Measurements from ENCODE around the gene IMMP2L.

Gene IMMP2L

GRCh38 chr7:110719741-110720140 lies 842.6 kb downstream of the IMMP2L start:
- Mint-ChIP-seq H3K9me3 (peaks cover 7 to 11% of the 10 kb centered on the region in 2 donors), H3K4me3 (no peak overlapping the region), H3K27ac (no peak overlapping the region)

GRCh38 chr7:110718503-110719205 lies 843.6 kb downstream of the IMMP2L start:
- no peaks in the 10 kb centered on the region for H3K4me1 Mint-ChIP-seq (ENCODE audit: low read depth in 2 of 2)
- H3K4me3 Mint-ChIP-seq = no peak overlapping the region
- H3K9me3 Mint-ChIP-seq = peaks cover 7 to 13% of the 10 kb centered on the region in 2 donors
- no peak for ATAC-seq (replicated peaks)
- H3K27ac Mint-ChIP-seq = no peak overlapping the region
- no peaks in the 10 kb centered on the region for H3K27me3 Mint-ChIP-seq
- DNase-seq = no peak
- no peaks in the 10 kb centered on the region for H3K36me3 Mint-ChIP-seq (ENCODE audit: insufficient read depth)

More at GRCh38 chr7:110719741-110720140, 842.6 kb downstream of the IMMP2L start:
- DNase-seq = no peak
- Mint-ChIP-seq H3K4me1 (ENCODE audit: low read depth in 2 of 2) (no peaks in the 10 kb centered on the region), H3K36me3 (ENCODE audit: insufficient read depth) (no peaks in the 10 kb centered on the region), H3K27me3 (no peaks in the 10 kb centered on the region)
- no peak for ATAC-seq (replicated peaks)

GRCh38 chr7:110704225-110704624 lies 858.1 kb downstream of the IMMP2L start:
- H3K27me3 Mint-ChIP-seq = no peaks in the 10 kb centered on the region
- H3K9me3 Mint-ChIP-seq = no peaks in the 10 kb centered on the region
- H3K27ac Mint-ChIP-seq = no peak overlapping the region
- DNase-seq (no peak), ATAC-seq (replicated peaks) (no peak)
- no peak overlapping the region for H3K4me3 Mint-ChIP-seq
- no peaks in the 10 kb centered on the region for H3K4me1 Mint-ChIP-seq (ENCODE audit: low read depth in 2 of 2)
- peaks cover 2% of the 10 kb centered on the region for H3K36me3 Mint-ChIP-seq (ENCODE audit: insufficient read depth)

- H3K4me1 Mint-ChIP-seq (ENCODE audit: low read depth in 2 of 2) = no peaks in the 10 kb centered on the region
- no peaks in the 10 kb centered on the region for H3K9me3 Mint-ChIP-seq
- peaks cover 2% of the 10 kb centered on the region for H3K36me3 Mint-ChIP-seq (ENCODE audit: insufficient read depth)
- no peak overlapping the region for H3K27ac Mint-ChIP-seq
- no peak for DNase-seq
- H3K27me3 Mint-ChIP-seq = no peaks in the 10 kb centered on the region
- no peak for ATAC-seq (replicated peaks)
- H3K4me3 Mint-ChIP-seq = no peak overlapping the region
These were observed 863.7 kb downstream of the IMMP2L start for GRCh38 chr7:110698576-110698975.

- Mint-ChIP-seq H3K27ac (no peak overlapping the region), H3K9me3 (no peaks in the 10 kb centered on the region), H3K4me1 (ENCODE audit: low read depth in 2 of 2) (no peaks in the 10 kb centered on the region), H3K4me3 (no peak overlapping the region), H3K36me3 (ENCODE audit: insufficient read depth) (no peaks in the 10 kb centered on the region), H3K27me3 (no peaks in the 10 kb centered on the region)
- ATAC-seq (replicated peaks) (no peak), DNase-seq (no peak)
These were observed 868.9 kb downstream of the IMMP2L start for GRCh38 chr7:110693344-110693743.

- Mint-ChIP-seq H3K27ac (no peak overlapping the region), H3K9me3 (no peaks in the 10 kb centered on the region), H3K27me3 (no peaks in the 10 kb centered on the region)
These were observed 873.4 kb downstream of the IMMP2L start for GRCh38 chr7:110688908-110689307.

GRCh38 chr7:110685899-110686298 lies 876.4 kb downstream of the IMMP2L start:
- Mint-ChIP-seq H3K36me3 (ENCODE audit: insufficient read depth) (no peaks in the 10 kb centered on the region), H3K4me1 (ENCODE audit: low read depth in 2 of 2) (no peaks in the 10 kb centered on the region), H3K27ac (no peak overlapping the region), H3K4me3 (no peak overlapping the region), H3K9me3 (no peaks in the 10 kb centered on the region), H3K27me3 (no peaks in the 10 kb centered on the region)
- ATAC-seq (replicated peaks) = no peak
- no peak for DNase-seq

More at GRCh38 chr7:110688908-110689307, 873.4 kb downstream of the IMMP2L start:
- ATAC-seq (replicated peaks) (no peak), DNase-seq (no peak)
- no peak overlapping the region for H3K4me3 Mint-ChIP-seq
- H3K4me1 Mint-ChIP-seq (ENCODE audit: low read depth in 2 of 2) = no peaks in the 10 kb centered on the region
- H3K36me3 Mint-ChIP-seq (ENCODE audit: insufficient read depth) = no peaks in the 10 kb centered on the region

GRCh38 chr7:110681941-110682340 lies 880.4 kb downstream of the IMMP2L start:
- DNase-seq (no peak), ATAC-seq (replicated peaks) (no peak)
- no peaks in the 10 kb centered on the region for H3K9me3 Mint-ChIP-seq
- H3K27me3 Mint-ChIP-seq = no peaks in the 10 kb centered on the region
- H3K27ac Mint-ChIP-seq = no peak overlapping the region
- no peaks in the 10 kb centered on the region for H3K4me1 Mint-ChIP-seq (ENCODE audit: low read depth in 2 of 2)
- no peak overlapping the region for H3K4me3 Mint-ChIP-seq
- H3K36me3 Mint-ChIP-seq (ENCODE audit: insufficient read depth) = no peaks in the 10 kb centered on the region

- H3K36me3 Mint-ChIP-seq (ENCODE audit: insufficient read depth) = no peaks in the 10 kb centered on the region
- no peak overlapping the region for H3K27ac Mint-ChIP-seq
- no peak overlapping the region for H3K4me3 Mint-ChIP-seq
- no peaks in the 10 kb centered on the region for H3K4me1 Mint-ChIP-seq (ENCODE audit: low read depth in 2 of 2)
- H3K27me3 Mint-ChIP-seq = no peaks in the 10 kb centered on the region
- H3K9me3 Mint-ChIP-seq = peaks cover 11 to 25% of the 10 kb centered on the region in 2 donors
- DNase-seq = no peak
- ATAC-seq (replicated peaks) = no peak
These were observed 884.9 kb downstream of the IMMP2L start for GRCh38 chr7:110677405-110677804.

GRCh38 chr7:110676785-110677184 lies 885.5 kb downstream of the IMMP2L start:
- Mint-ChIP-seq H3K4me3 (no peak overlapping the region), H3K36me3 (ENCODE audit: insufficient read depth) (no peaks in the 10 kb centered on the region), H3K27me3 (no peaks in the 10 kb centered on the region), H3K4me1 (ENCODE audit: low read depth in 2 of 2) (no peaks in the 10 kb centered on the region), H3K27ac (no peak overlapping the region), H3K9me3 (peaks cover 11 to 25% of the 10 kb centered on the region in 2 donors)
- ATAC-seq (replicated peaks) = no peak
- no peak for DNase-seq

GRCh38 chr7:110675383-110676103 lies 886.7 kb downstream of the IMMP2L start:
- no peaks in the 10 kb centered on the region for H3K27me3 Mint-ChIP-seq
- DNase-seq (no peak), ATAC-seq (replicated peaks) (no peak)
- no peak overlapping the region for H3K27ac Mint-ChIP-seq
- no peaks in the 10 kb centered on the region for H3K4me1 Mint-ChIP-seq (ENCODE audit: low read depth in 2 of 2)
- H3K9me3 Mint-ChIP-seq = peaks cover 11 to 25% of the 10 kb centered on the region in 2 donors
- no peaks in the 10 kb centered on the region for H3K36me3 Mint-ChIP-seq (ENCODE audit: insufficient read depth)
- H3K4me3 Mint-ChIP-seq = no peak overlapping the region

GRCh38 chr7:110673148-110673547 lies 889.1 kb downstream of the IMMP2L start:
- H3K27me3 Mint-ChIP-seq = no peaks in the 10 kb centered on the region
- H3K4me1 Mint-ChIP-seq (ENCODE audit: low read depth in 2 of 2) = no peaks in the 10 kb centered on the region
- no peak overlapping the region for H3K27ac Mint-ChIP-seq
- no peak for DNase-seq
- peaks cover 11 to 25% of the 10 kb centered on the region in 2 donors for H3K9me3 Mint-ChIP-seq
- no peaks in the 10 kb centered on the region for H3K36me3 Mint-ChIP-seq (ENCODE audit: insufficient read depth)
- no peak for ATAC-seq (replicated peaks)
- no peak overlapping the region for H3K4me3 Mint-ChIP-seq

- Mint-ChIP-seq H3K36me3 (ENCODE audit: insufficient read depth) (no peaks in the 10 kb centered on the region), H3K27ac (no peak overlapping the region)
These were observed 892.9 kb downstream of the IMMP2L start for GRCh38 chr7:110669410-110669809.

GRCh38 chr7:110664803-110665202 lies 897.5 kb downstream of the IMMP2L start:
- H3K27ac Mint-ChIP-seq = no peak overlapping the region
- DNase-seq (no peak), ATAC-seq (replicated peaks) (no peak)
- H3K9me3 Mint-ChIP-seq = peaks cover 8 to 13% of the 10 kb centered on the region in 2 donors
- no peak overlapping the region for H3K4me3 Mint-ChIP-seq
- no peaks in the 10 kb centered on the region for H3K4me1 Mint-ChIP-seq (ENCODE audit: low read depth in 2 of 2)
- no peaks in the 10 kb centered on the region for H3K36me3 Mint-ChIP-seq (ENCODE audit: insufficient read depth)
- H3K27me3 Mint-ChIP-seq = no peaks in the 10 kb centered on the region

More at GRCh38 chr7:110669410-110669809, 892.9 kb downstream of the IMMP2L start:
- H3K4me1 Mint-ChIP-seq (ENCODE audit: low read depth in 2 of 2) = no peaks in the 10 kb centered on the region
- DNase-seq (no peak), ATAC-seq (replicated peaks) (no peak)
- no peaks in the 10 kb centered on the region for H3K27me3 Mint-ChIP-seq
- peaks cover 6 to 15% of the 10 kb centered on the region in 2 donors for H3K9me3 Mint-ChIP-seq
- no peak overlapping the region for H3K4me3 Mint-ChIP-seq

Data from effector memory CD8-positive, alpha-beta T cell (primary cell).